Measurements from ENCODE around the gene AP1S2. TPM values are rescaled to one million over a fixed set of nuclear protein-coding genes. Genes with fewer than 3 reads are reported as not detected.

AP1S2 gene
- total and polyA plus RNA-seq, 9 of the 15 experiments (the other 6 are each of a cell fraction or from before 2014, with no cell fraction given) = 11.1 to 64.2 (median 25.8) TPM

DNA sequence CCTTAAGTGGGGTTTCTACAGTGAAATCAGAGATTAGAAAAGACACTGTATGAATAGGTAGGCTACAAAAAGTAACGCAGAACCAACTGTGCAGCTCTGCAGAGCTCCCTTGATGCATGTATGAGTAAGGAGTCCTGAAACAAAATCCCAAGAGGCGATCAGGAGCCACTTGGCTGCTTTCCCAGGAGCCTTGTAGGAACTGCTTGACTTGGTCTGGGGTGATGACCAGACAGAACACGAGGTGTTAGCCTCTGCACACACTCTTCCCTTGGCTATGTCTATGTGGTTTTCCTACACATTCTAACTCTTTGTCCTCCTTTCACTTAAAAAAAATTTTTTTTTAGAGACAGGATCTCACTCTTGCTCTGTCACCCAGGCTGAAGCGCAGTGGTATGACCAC is 22.8 kb upstream of the AP1S2 start:
- FAIRE-seq (no peak), DNase-seq (ENCODE audit: extremely low read depth in 1 of 4, low spot score in 3 of 4) (no peak), ATAC-seq (no peak)
- WGBS (ENCODE audit: insufficient coverage, low coverage, missing lambda C conversion rate) = 0% methylated on average over 2 of the region's 4 CpGs
- no peaks in the 10 kb centered on the region for H3K9me3 ChIP-seq (replicated peaks; ENCODE audit: control insufficient read depth, insufficient read depth, low read depth, low read length)
- ChIA-PET POLR2A (no interaction called here), CTCF (ENCODE audit: low intra/inter-chr PET ratio) (no interaction called here)
- no peaks in the 10 kb centered on the region for H3K79me2 ChIP-seq (ENCODE audit: control insufficient read depth, insufficient read depth, low read length)
- BruUV-seq (replicated peaks) = no TSS peak
- no peaks in the 10 kb centered on the region for H3K27me3 ChIP-seq (ENCODE audit: control insufficient read depth in 2 of 2, insufficient read depth in 2 of 2, low read length in 2 of 2)
- no peak overlapping the region for H3K4me2 ChIP-seq (ENCODE audit: insufficient read depth, low read length)
- no peaks in the 10 kb centered on the region for H3K4me1 ChIP-seq (replicated peaks in 1 of 2; ENCODE audit: control insufficient read depth in 2 of 2, insufficient read depth in 2 of 2, low read length in 2 of 2)
- H4K20me1 ChIP-seq (replicated peaks; ENCODE audit: control insufficient read depth, insufficient read depth, low read length) = no peaks in the 10 kb centered on the region
- H2AFZ ChIP-seq (ENCODE audit: low read depth, low read length) = no peak overlapping the region
- H3K4me3 ChIP-seq = no peak overlapping the region
- no peak overlapping the region for H3K9ac ChIP-seq (ENCODE audit: insufficient read depth in 1 of 2, low read depth in 2 of 2, low read length in 2 of 2)
- intact Hi-C loops (cut with micrococcal nuclease) (no loop called here), in situ Hi-C loops (cut with MboI) (no loop called here)
- TF ChIP-seq ZNF384 (IDR thresholded peaks at IDR 0.05; ENCODE audit: low read depth, low read length) (no peak), OTX1 (CRISPR knock-in tag; IDR thresholded peaks at IDR 0.05) (no peak), ZNF263 (CRISPR knock-in tag; IDR thresholded peaks at IDR 0.05; ENCODE audit: borderline replicate concordance) (no peak), ESRRB (CRISPR knock-in tag; IDR thresholded peaks at IDR 0.05; ENCODE audit: borderline replicate concordance) (no peak), NFYB (IDR thresholded peaks at IDR 0.05; ENCODE audit: extremely low read depth, insufficient read length) (no peak), HCFC1 (IDR thresholded peaks at IDR 0.05; ENCODE audit: low read depth, low read length) (no peak), KLF10 (CRISPR knock-in tag; IDR thresholded peaks at IDR 0.05) (no peak), HNRNPUL1 (IDR thresholded peaks at IDR 0.05; ENCODE audit: low read length) (no peak), RFX7 (CRISPR knock-in tag; IDR thresholded peaks at IDR 0.05) (no peak), TOE1 (IDR thresholded peaks at IDR 0.05; ENCODE audit: borderline replicate concordance) (no peak), TOE1 (CRISPR knock-in tag; IDR thresholded peaks at IDR 0.05; ENCODE audit: borderline replicate concordance, low read depth) (no peak)
- TF ChIP-seq, protein P1, sequence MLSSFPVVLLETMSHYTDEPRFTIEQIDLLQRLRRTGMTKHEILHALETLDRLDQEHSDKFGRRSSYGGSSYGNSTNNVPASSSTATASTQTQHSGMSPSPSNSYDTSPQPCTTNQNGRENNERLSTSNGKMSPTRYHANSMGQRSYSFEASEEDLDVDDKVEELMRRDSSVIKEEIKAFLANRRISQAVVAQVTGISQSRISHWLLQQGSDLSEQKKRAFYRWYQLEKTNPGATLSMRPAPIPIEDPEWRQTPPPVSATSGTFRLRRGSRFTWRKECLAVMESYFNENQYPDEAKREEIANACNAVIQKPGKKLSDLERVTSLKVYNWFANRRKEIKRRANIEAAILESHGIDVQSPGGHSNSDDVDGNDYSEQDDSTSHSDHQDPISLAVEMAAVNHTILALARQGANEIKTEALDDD (IDR thresholded peaks at IDR 0.05) = no peak
- TF ChIP-seq, protein P2, sequence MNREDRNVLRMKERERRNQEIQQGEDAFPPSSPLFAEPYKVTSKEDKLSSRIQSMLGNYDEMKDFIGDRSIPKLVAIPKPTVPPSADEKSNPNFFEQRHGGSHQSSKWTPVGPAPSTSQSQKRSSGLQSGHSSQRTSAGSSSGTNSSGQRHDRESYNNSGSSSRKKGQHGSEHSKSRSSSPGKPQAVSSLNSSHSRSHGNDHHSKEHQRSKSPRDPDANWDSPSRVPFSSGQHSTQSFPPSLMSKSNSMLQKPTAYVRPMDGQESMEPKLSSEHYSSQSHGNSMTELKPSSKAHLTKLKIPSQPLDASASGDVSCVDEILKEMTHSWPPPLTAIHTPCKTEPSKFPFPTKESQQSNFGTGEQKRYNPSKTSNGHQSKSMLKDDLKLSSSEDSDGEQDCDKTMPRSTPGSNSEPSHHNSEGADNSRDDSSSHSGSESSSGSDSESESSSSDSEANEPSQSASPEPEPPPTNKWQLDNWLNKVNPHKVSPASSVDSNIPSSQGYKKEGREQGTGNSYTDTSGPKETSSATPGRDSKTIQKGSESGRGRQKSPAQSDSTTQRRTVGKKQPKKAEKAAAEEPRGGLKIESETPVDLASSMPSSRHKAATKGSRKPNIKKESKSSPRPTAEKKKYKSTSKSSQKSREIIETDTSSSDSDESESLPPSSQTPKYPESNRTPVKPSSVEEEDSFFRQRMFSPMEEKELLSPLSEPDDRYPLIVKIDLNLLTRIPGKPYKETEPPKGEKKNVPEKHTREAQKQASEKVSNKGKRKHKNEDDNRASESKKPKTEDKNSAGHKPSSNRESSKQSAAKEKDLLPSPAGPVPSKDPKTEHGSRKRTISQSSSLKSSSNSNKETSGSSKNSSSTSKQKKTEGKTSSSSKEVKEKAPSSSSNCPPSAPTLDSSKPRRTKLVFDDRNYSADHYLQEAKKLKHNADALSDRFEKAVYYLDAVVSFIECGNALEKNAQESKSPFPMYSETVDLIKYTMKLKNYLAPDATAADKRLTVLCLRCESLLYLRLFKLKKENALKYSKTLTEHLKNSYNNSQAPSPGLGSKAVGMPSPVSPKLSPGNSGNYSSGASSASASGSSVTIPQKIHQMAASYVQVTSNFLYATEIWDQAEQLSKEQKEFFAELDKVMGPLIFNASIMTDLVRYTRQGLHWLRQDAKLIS (CRISPR knock-in tag; IDR thresholded peaks at IDR 0.05) = no peak
- TF ChIP-seq, protein P3, sequence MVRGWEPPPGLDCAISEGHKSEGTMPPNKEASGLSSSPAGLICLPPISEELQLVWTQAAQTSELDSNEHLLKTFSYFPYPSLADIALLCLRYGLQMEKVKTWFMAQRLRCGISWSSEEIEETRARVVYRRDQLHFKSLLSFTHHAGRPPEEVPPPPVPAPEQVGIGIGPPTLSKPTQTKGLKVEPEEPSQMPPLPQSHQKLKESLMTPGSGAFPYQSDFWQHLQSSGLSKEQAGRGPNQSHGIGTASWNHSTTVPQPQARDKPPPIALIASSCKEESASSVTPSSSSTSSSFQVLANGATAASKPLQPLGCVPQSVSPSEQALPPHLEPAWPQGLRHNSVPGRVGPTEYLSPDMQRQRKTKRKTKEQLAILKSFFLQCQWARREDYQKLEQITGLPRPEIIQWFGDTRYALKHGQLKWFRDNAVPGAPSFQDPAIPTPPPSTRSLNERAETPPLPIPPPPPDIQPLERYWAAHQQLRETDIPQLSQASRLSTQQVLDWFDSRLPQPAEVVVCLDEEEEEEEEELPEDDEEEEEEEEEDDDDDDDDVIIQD (CRISPR knock-in tag; IDR thresholded peaks at IDR 0.05) = no peak
- no peaks in the 10 kb centered on the region for H3K36me3 ChIP-seq (ENCODE audit: control insufficient read depth, insufficient read depth, low read length)
- no peaks in the 10 kb centered on the region for H3K9me1 ChIP-seq (ENCODE audit: control insufficient read depth, insufficient read depth, low read length)
- no peak overlapping the region for H3K27ac ChIP-seq (ENCODE audit: extremely low read depth, low read depth, low read length)
